Measurements from ENCODE around the gene ACR. TPM values are rescaled to one million over a fixed set of nuclear protein-coding genes. Genes with fewer than 3 reads are reported as not detected.

The ACR gene
- total RNA-seq, 2 donors from 2014 or later: 0.18 TPM; not detected in 1

- no peak overlapping the region for H3K4me3 Mint-ChIP-seq
- WGBS, 2 experiments (ENCODE audit: insufficient coverage in 1 of 2, insufficient read length in 1 of 2): 92 to 93% methylated on average over 3 to 12 of the region's 12 CpGs
Observed at GRCh38 chr22:50722716-50723428, 15.1 kb upstream of the ACR start.

GRCh38 chr22:50723991-50724390 is 14.0 kb upstream of the ACR start:
- no peaks in the 10 kb centered on the region for H3K4me1 ChIP-seq (ENCODE audit: control insufficient read depth, insufficient read depth, low read length)
- Mint-ChIP-seq H3K27ac (no peak overlapping the region), H3K9me3 (no peaks in the 10 kb centered on the region), H3K4me3 (no peak overlapping the region), H3K27me3 (ENCODE audit: insufficient read depth) (peaks cover 50% of the 10 kb centered on the region), H3K36me3 (ENCODE audit: low read depth) (peaks cover 17% of the 10 kb centered on the region), H3K4me1 (no peaks in the 10 kb centered on the region)
- H3K27me3 ChIP-seq (ENCODE audit: control insufficient read depth, insufficient read depth, low read length, poor library complexity, severe bottlenecking): peaks cover 36% of the 10 kb centered on the region
- H3K27ac ChIP-seq (ENCODE audit: low read depth, low read length): no peak overlapping the region
- no peak for DNase-seq
- H3K9ac ChIP-seq (ENCODE audit: extremely low read depth, low read length, poor library complexity, severe bottlenecking): no peak overlapping the region
- no peak overlapping the region for H3K4me3 ChIP-seq (ENCODE audit: low read length)
- TF ChIP-seq, protein P1, sequence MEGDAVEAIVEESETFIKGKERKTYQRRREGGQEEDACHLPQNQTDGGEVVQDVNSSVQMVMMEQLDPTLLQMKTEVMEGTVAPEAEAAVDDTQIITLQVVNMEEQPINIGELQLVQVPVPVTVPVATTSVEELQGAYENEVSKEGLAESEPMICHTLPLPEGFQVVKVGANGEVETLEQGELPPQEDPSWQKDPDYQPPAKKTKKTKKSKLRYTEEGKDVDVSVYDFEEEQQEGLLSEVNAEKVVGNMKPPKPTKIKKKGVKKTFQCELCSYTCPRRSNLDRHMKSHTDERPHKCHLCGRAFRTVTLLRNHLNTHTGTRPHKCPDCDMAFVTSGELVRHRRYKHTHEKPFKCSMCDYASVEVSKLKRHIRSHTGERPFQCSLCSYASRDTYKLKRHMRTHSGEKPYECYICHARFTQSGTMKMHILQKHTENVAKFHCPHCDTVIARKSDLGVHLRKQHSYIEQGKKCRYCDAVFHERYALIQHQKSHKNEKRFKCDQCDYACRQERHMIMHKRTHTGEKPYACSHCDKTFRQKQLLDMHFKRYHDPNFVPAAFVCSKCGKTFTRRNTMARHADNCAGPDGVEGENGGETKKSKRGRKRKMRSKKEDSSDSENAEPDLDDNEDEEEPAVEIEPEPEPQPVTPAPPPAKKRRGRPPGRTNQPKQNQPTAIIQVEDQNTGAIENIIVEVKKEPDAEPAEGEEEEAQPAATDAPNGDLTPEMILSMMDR (conservative IDR thresholded peaks at IDR 0.05): no peak
- H3K9me3 ChIP-seq (ENCODE audit: control insufficient read depth, low read length): no peaks in the 10 kb centered on the region
- peaks cover 5% of the 10 kb centered on the region for H3K36me3 ChIP-seq (ENCODE audit: control insufficient read depth, insufficient read depth, low read length)
- 85 to 86% methylated on average over 4 to 7 of the region's 7 CpGs for WGBS, 2 experiments (ENCODE audit: insufficient coverage in 1 of 2, insufficient read length in 1 of 2)

More at GRCh38 chr22:50722716-50723428, 15.1 kb upstream of the ACR start:
- Mint-ChIP-seq H3K36me3 (ENCODE audit: low read depth) (peaks cover 17% of the 10 kb centered on the region), H3K9me3 (no peaks in the 10 kb centered on the region), H3K27ac (no peak overlapping the region), H3K4me1 (no peaks in the 10 kb centered on the region), H3K27me3 (ENCODE audit: insufficient read depth) (peaks cover 58% of the 10 kb centered on the region)
- TF ChIP-seq, protein P1 (conservative IDR thresholded peaks at IDR 0.05): no peak
- DNase-seq: no peak
- no peaks in the 10 kb centered on the region for H3K4me1 ChIP-seq (ENCODE audit: control insufficient read depth, insufficient read depth, low read length)
- no peak overlapping the region for H3K27ac ChIP-seq (ENCODE audit: low read depth, low read length)
- no peak overlapping the region for H3K4me3 ChIP-seq (ENCODE audit: low read length)
- H3K36me3 ChIP-seq (ENCODE audit: control insufficient read depth, insufficient read depth, low read length): peaks cover 5% of the 10 kb centered on the region
- H3K9me3 ChIP-seq (ENCODE audit: control insufficient read depth, low read length): no peaks in the 10 kb centered on the region
- peaks cover 47% of the 10 kb centered on the region for H3K27me3 ChIP-seq (ENCODE audit: control insufficient read depth, insufficient read depth, low read length, poor library complexity, severe bottlenecking)
- H3K9ac ChIP-seq (ENCODE audit: extremely low read depth, low read length, poor library complexity, severe bottlenecking): no peak overlapping the region

GRCh38 chr22:50724616-50725015 is 13.4 kb upstream of the ACR start:
- Histone ChIP-seq H3K9me3 (ENCODE audit: control insufficient read depth, low read length) (no peaks in the 10 kb centered on the region), H3K36me3 (ENCODE audit: control insufficient read depth, insufficient read depth, low read length) (peaks cover 5% of the 10 kb centered on the region), H3K4me3 (ENCODE audit: low read length) (no peak overlapping the region), H3K9ac (ENCODE audit: extremely low read depth, low read length, poor library complexity, severe bottlenecking) (no peak overlapping the region), H3K4me1 (ENCODE audit: control insufficient read depth, insufficient read depth, low read length) (no peaks in the 10 kb centered on the region), H3K27me3 (ENCODE audit: control insufficient read depth, insufficient read depth, low read length, poor library complexity, severe bottlenecking) (peaks cover 30% of the 10 kb centered on the region), H3K27ac (ENCODE audit: low read depth, low read length) (no peak overlapping the region)
- H3K4me3 Mint-ChIP-seq: no peak overlapping the region
- no peak for DNase-seq
- H3K4me1 Mint-ChIP-seq: no peaks in the 10 kb centered on the region
- H3K27me3 Mint-ChIP-seq (ENCODE audit: insufficient read depth): peaks cover 47% of the 10 kb centered on the region
- WGBS, 2 experiments (ENCODE audit: insufficient coverage in 1 of 2, insufficient read length in 1 of 2): 95 to 96% methylated on average over 4 to 8 of the region's 8 CpGs
- no peaks in the 10 kb centered on the region for H3K9me3 Mint-ChIP-seq
- H3K27ac Mint-ChIP-seq: no peak overlapping the region
- H3K36me3 Mint-ChIP-seq (ENCODE audit: low read depth): peaks cover 17% of the 10 kb centered on the region
- TF ChIP-seq, protein P1 (conservative IDR thresholded peaks at IDR 0.05): no peak
